IPS DF 6.9 (cell line): ENCODE data around the gene CCT8.

ENCODE experiments used
- DNase-seq: peaks from one replicate; pipeline ENCODE4 v3.0.0-alpha.2; 2013; ENCODE audit warnings: low read depth, low spot score
- H3K27ac ChIP-seq: one replicate; pipeline ENCODE4 v1.5.1; 2013; ENCODE audit warnings: low read length, control low read depth
- H3K27me3 ChIP-seq: 2 replicates; pipeline ENCODE4 v1.6.1; 2013; ENCODE audit warnings: mild to moderate bottlenecking, low read length; ENCODE audit not compliant: control insufficient read depth, insufficient read depth
- H3K36me3 ChIP-seq: 2 replicates; pipeline ENCODE4 v1.6.1; 2013; ENCODE audit warnings: low read length; ENCODE audit not compliant: control insufficient read depth, insufficient read depth
- H3K4me1 ChIP-seq: 2 replicates; pipeline ENCODE4 v1.6.1; 2013; ENCODE audit warnings: low read length; ENCODE audit not compliant: control insufficient read depth, insufficient read depth
- H3K4me3 ChIP-seq: 2 replicates; pipeline ENCODE4 v1.5.1; 2013; ENCODE audit warnings: mild to moderate bottlenecking, low read length
- H3K9me3 ChIP-seq: 2 replicates; pipeline ENCODE4 v1.6.1; 2013; ENCODE audit warnings: low read length, inconsistent platforms; ENCODE audit not compliant: control insufficient read depth, insufficient read depth
- WGBS: extraction: QIAGEN DNeasy Blood & Tissue Kit; methylation state at CpG from one replicate; pipeline ENCODE4 v1.1.7; 2013; ENCODE audit warnings: mixed read lengths, missing lambda C conversion rate; ENCODE audit not compliant: insufficient read length, insufficient coverage; 5-methylcytosine and 5-hydroxymethylcytosine counted together

CCT8 gene

GRCh38 chr21:29073222-29074006 lies at the start of gene CCT8:
TSS of gene CCT8 (minus strand) at chr21:29073648. CDS start at chr21:29073590, 58 bp downstream.
- no CpG with 5 or more reads among the region's 62 CpGs for WGBS
- no peaks in the 10 kb centered on the region for H3K27me3 ChIP-seq
- H3K36me3 ChIP-seq: no peaks in the 10 kb centered on the region
- peak; percentile 98 for DNase-seq
- H3K27ac ChIP-seq: no peak within 1 kb of the TSS
- H3K4me1 ChIP-seq: no peaks in the 10 kb centered on the region
- peak within 1 kb of the TSS; percentile 83 for H3K4me3 ChIP-seq
- no peaks in the 10 kb centered on the region for H3K9me3 ChIP-seq

- no peaks in the 10 kb centered on the region for H3K36me3 ChIP-seq
- DNase-seq: no peak
- no peak overlapping the region for H3K27ac ChIP-seq
- H3K27me3 ChIP-seq: no peaks in the 10 kb centered on the region
- H3K4me3 ChIP-seq: no peak overlapping the region
- H3K9me3 ChIP-seq: no peaks in the 10 kb centered on the region
- H3K4me1 ChIP-seq: no peaks in the 10 kb centered on the region
- WGBS: no CpG with 5 or more reads among the region's 1 CpG
Observed at GRCh38 chr21:29121759-29122158, 48.3 kb upstream of the CCT8 start.

GRCh38 chr21:29117372-29117955 lies 44.0 kb upstream of the CCT8 start:
- H3K4me1 ChIP-seq: no peaks in the 10 kb centered on the region; the same call in 1 of the 2 replicates

GRCh38 chr21:29115899-29116298 lies 42.5 kb upstream of the CCT8 start:
- no peaks in the 10 kb centered on the region for H3K27me3 ChIP-seq
- no peaks in the 10 kb centered on the region for H3K9me3 ChIP-seq
- no peak overlapping the region for H3K27ac ChIP-seq
- no peaks in the 10 kb centered on the region; the same call in 1 of the 2 replicates for H3K4me1 ChIP-seq
- DNase-seq: no peak
- no CpG with 5 or more reads among the region's 8 CpGs for WGBS
- no peak overlapping the region for H3K4me3 ChIP-seq
- H3K36me3 ChIP-seq: no peaks in the 10 kb centered on the region

More at GRCh38 chr21:29117372-29117955, 44.0 kb upstream of the CCT8 start:
- DNase-seq: no peak
- WGBS: no CpG with 5 or more reads among the region's 3 CpGs
- no peaks in the 10 kb centered on the region for H3K36me3 ChIP-seq
- H3K9me3 ChIP-seq: no peaks in the 10 kb centered on the region
- no peak overlapping the region for H3K4me3 ChIP-seq
- H3K27ac ChIP-seq: no peak overlapping the region
- no peaks in the 10 kb centered on the region for H3K27me3 ChIP-seq

GRCh38 chr21:29114765-29115500 lies 41.5 kb upstream of the CCT8 start:
- no peaks in the 10 kb centered on the region; the same call in 1 of the 2 replicates for H3K4me1 ChIP-seq
- no peaks in the 10 kb centered on the region for H3K9me3 ChIP-seq
- no CpG with 5 or more reads among the region's 5 CpGs for WGBS
- H3K27me3 ChIP-seq: no peaks in the 10 kb centered on the region
- H3K27ac ChIP-seq: no peak overlapping the region
- H3K36me3 ChIP-seq: no peaks in the 10 kb centered on the region
- DNase-seq: no peak
- no peak overlapping the region for H3K4me3 ChIP-seq

- Histone ChIP-seq H3K27me3 (no peaks in the 10 kb centered on the region), H3K4me1 (no peaks in the 10 kb centered on the region), H3K27ac (no peak overlapping the region), H3K9me3 (no peaks in the 10 kb centered on the region), H3K4me3 (no peak overlapping the region), H3K36me3 (no peaks in the 10 kb centered on the region)
- no CpG with 5 or more reads among the region's 3 CpGs for WGBS
- no peak for DNase-seq
Observed at GRCh38 chr21:29105218-29105617, 31.8 kb upstream of the CCT8 start.

GRCh38 chr21:29104239-29104708 lies 30.8 kb upstream of the CCT8 start:
- no peaks in the 10 kb centered on the region for H3K4me1 ChIP-seq
- no peak overlapping the region for H3K27ac ChIP-seq
- H3K27me3 ChIP-seq: no peaks in the 10 kb centered on the region
- DNase-seq: no peak
- H3K36me3 ChIP-seq: no peaks in the 10 kb centered on the region
- WGBS: no CpG with 5 or more reads among the region's 7 CpGs
- H3K9me3 ChIP-seq: no peaks in the 10 kb centered on the region
- H3K4me3 ChIP-seq: no peak overlapping the region

GRCh38 chr21:29102791-29103257 lies 29.4 kb upstream of the CCT8 start:
- Histone ChIP-seq H3K4me1 (no peaks in the 10 kb centered on the region), H3K36me3 (no peaks in the 10 kb centered on the region), H3K4me3 (no peak overlapping the region), H3K27ac (no peak overlapping the region), H3K9me3 (no peaks in the 10 kb centered on the region), H3K27me3 (no peaks in the 10 kb centered on the region)
- no peak for DNase-seq
- no CpG with 5 or more reads among the region's 2 CpGs for WGBS

- no peak overlapping the region for H3K4me3 ChIP-seq
- no peaks in the 10 kb centered on the region for H3K36me3 ChIP-seq
- H3K27ac ChIP-seq: no peak overlapping the region
- H3K27me3 ChIP-seq: no peaks in the 10 kb centered on the region
- H3K9me3 ChIP-seq: no peaks in the 10 kb centered on the region
- no peaks in the 10 kb centered on the region for H3K4me1 ChIP-seq
- no peak for DNase-seq
- WGBS: no CpG with 5 or more reads among the region's 2 CpGs
Observed at GRCh38 chr21:29098156-29098555, 24.7 kb upstream of the CCT8 start.

- DNase-seq: no peak
- Histone ChIP-seq H3K36me3 (no peaks in the 10 kb centered on the region), H3K27me3 (no peaks in the 10 kb centered on the region), H3K27ac (no peak overlapping the region), H3K9me3 (no peaks in the 10 kb centered on the region), H3K4me3 (no peak overlapping the region), H3K4me1 (no peaks in the 10 kb centered on the region)
- WGBS: no CpG with 5 or more reads among the region's 8 CpGs
Observed at GRCh38 chr21:29096218-29097015, 23.0 kb upstream of the CCT8 start.
